Measurements from ENCODE around the gene FGF13.

The FGF13 gene

GRCh38 chrX:138651494-138651893 is 60.0 kb downstream of the FGF13 start:
- DNase-seq: no peak

GRCh38 chrX:138648568-138648967 is 62.9 kb downstream of the FGF13 start:
- DNase-seq: no peak

DNA sequence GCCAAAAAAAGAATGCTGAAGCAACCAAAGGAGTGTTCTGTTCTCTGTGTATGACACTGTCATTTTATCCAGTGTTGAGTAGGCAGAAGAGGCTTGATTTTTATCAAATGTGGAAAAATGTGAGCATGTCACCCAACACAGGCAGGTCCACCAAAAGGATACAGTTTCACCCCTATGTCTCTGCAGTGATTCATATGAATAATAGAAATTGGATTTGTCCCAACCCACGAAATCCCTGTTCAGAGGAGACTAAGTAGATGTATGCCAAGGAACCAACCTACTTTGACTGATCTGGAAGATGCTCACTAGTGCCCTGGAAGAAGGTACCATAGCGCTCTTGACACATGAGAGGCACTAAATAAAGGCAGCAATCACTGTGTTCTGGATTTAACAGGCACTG is 72.5 kb downstream of the FGF13 start:
- DNase-seq: no peak
